ENCODE results near the gene LRP6. TPM values are rescaled to one million over a fixed set of nuclear protein-coding genes. Genes with fewer than 3 reads are reported as not detected.

LRP6 gene
- total and polyA plus RNA-seq, 4 donors = 5.4 to 57.0 (median 25.5) TPM

GRCh38 chr12:12249216-12250050, 17.4 kb downstream of the LRP6 start:
- H3K9me3 ChIP-seq (ENCODE audit: control insufficient read depth, low read length) = no peaks in the 10 kb centered on the region
- no peaks in the 10 kb centered on the region for H3K36me3 ChIP-seq (ENCODE audit: control insufficient read depth in 1 of 2, insufficient read depth in 2 of 2, low read length in 1 of 2)
- H3K4me3 ChIP-seq (ENCODE audit: low read length in 2 of 2) = no peak overlapping the region
- ATAC-seq (ENCODE audit: low FRiP score) (no peak), DNase-seq (no peak)
- 96 to 97% methylated on average over 4 of the region's 4 CpGs for WGBS, 2 donors
- H3K27me3 ChIP-seq (ENCODE audit: control insufficient read depth in 1 of 2, insufficient read depth in 2 of 2, low read length in 1 of 2) = no peaks in the 10 kb centered on the region
- intact Hi-C loops (cut with DNase I) = no loop called here
- peaks cover 0 to 4% of the 10 kb centered on the region in 2 donors for H3K4me1 ChIP-seq (ENCODE audit: control insufficient read depth in 1 of 2, insufficient read depth in 2 of 2, low read length in 2 of 2)
- no peak overlapping the region for H3K27ac ChIP-seq (ENCODE audit: low read depth in 1 of 2, low read length in 2 of 2)

GRCh38 chr12:12247584-12247983, 19.3 kb downstream of the LRP6 start:
- Histone ChIP-seq H3K36me3 (ENCODE audit: control insufficient read depth in 1 of 2, insufficient read depth in 2 of 2, low read length in 1 of 2) (no peaks in the 10 kb centered on the region), H3K4me1 (ENCODE audit: control insufficient read depth in 1 of 2, insufficient read depth in 2 of 2, low read length in 2 of 2) (peaks cover 0 to 4% of the 10 kb centered on the region in 2 donors), H3K4me3 (ENCODE audit: low read length in 2 of 2) (no peak overlapping the region), H3K27ac (ENCODE audit: low read depth in 1 of 2, low read length in 2 of 2) (no peak overlapping the region), H3K27me3 (ENCODE audit: control insufficient read depth in 1 of 2, insufficient read depth in 2 of 2, low read length in 1 of 2) (no peaks in the 10 kb centered on the region), H3K9me3 (ENCODE audit: control insufficient read depth, low read length) (no peaks in the 10 kb centered on the region)
- DNase-seq (no peak), ATAC-seq (ENCODE audit: low FRiP score) (no peak)
- intact Hi-C loops (cut with DNase I) = no loop called here

GRCh38 chr12:12244341-12244740, 22.5 kb downstream of the LRP6 start:
- no peak overlapping the region for H3K4me3 ChIP-seq (ENCODE audit: low read length in 2 of 2)
- WGBS, 2 donors = 91 to 92% methylated on average over 12 of the region's 12 CpGs

GRCh38 chr12:12240662-12241340, 26.0 kb downstream of the LRP6 start:
- no peak overlapping the region for H3K4me3 ChIP-seq (ENCODE audit: low read length in 2 of 2)
- H3K9me3 ChIP-seq (ENCODE audit: control insufficient read depth, low read length) = no peaks in the 10 kb centered on the region
- WGBS, 2 donors = 21 to 27% methylated on average over 5 of the region's 5 CpGs
- H3K27ac ChIP-seq (ENCODE audit: low read depth in 1 of 2, low read length in 2 of 2) = no peak overlapping the region
- no peaks in the 10 kb centered on the region for H3K36me3 ChIP-seq (ENCODE audit: control insufficient read depth in 1 of 2, insufficient read depth in 2 of 2, low read length in 1 of 2)
- no peaks in the 10 kb centered on the region for H3K27me3 ChIP-seq (ENCODE audit: control insufficient read depth in 1 of 2, insufficient read depth in 2 of 2, low read length in 1 of 2)
- H3K4me1 ChIP-seq (ENCODE audit: control insufficient read depth in 1 of 2, insufficient read depth in 2 of 2, low read length in 2 of 2) = peaks cover 0 to 3% of the 10 kb centered on the region in 2 donors
- intact Hi-C loops (cut with DNase I) = no loop called here
- DNase-seq = no peak
- no peak for ATAC-seq (ENCODE audit: low FRiP score)

More at GRCh38 chr12:12244341-12244740, 22.5 kb downstream of the LRP6 start:
- peaks cover 0 to 7% of the 10 kb centered on the region in 2 donors for H3K4me1 ChIP-seq (ENCODE audit: control insufficient read depth in 1 of 2, insufficient read depth in 2 of 2, low read length in 2 of 2)
- H3K36me3 ChIP-seq (ENCODE audit: control insufficient read depth in 1 of 2, insufficient read depth in 2 of 2, low read length in 1 of 2) = no peaks in the 10 kb centered on the region
- DNase-seq = no peak
- no peak for ATAC-seq (ENCODE audit: low FRiP score)
- no peaks in the 10 kb centered on the region for H3K9me3 ChIP-seq (ENCODE audit: control insufficient read depth, low read length)
- no peak overlapping the region for H3K27ac ChIP-seq (ENCODE audit: low read depth in 1 of 2, low read length in 2 of 2)
- intact Hi-C loops (cut with DNase I) = no loop called here
- H3K27me3 ChIP-seq (ENCODE audit: control insufficient read depth in 1 of 2, insufficient read depth in 2 of 2, low read length in 1 of 2) = no peaks in the 10 kb centered on the region

- Histone ChIP-seq H3K36me3 (ENCODE audit: control insufficient read depth in 1 of 2, insufficient read depth in 2 of 2, low read length in 1 of 2) (no peaks in the 10 kb centered on the region), H3K27ac (ENCODE audit: low read depth in 1 of 2, low read length in 2 of 2) (no peak overlapping the region), H3K27me3 (ENCODE audit: control insufficient read depth in 1 of 2, insufficient read depth in 2 of 2, low read length in 1 of 2) (no peaks in the 10 kb centered on the region), H3K9me3 (ENCODE audit: control insufficient read depth, low read length) (no peaks in the 10 kb centered on the region), H3K4me3 (ENCODE audit: low read length in 2 of 2) (no peak overlapping the region), H3K4me1 (ENCODE audit: control insufficient read depth in 1 of 2, insufficient read depth in 2 of 2, low read length in 2 of 2) (peaks cover 2 to 3% of the 10 kb centered on the region in 2 donors)
- intact Hi-C loops (cut with DNase I) = no loop called here
- DNase-seq (no peak), ATAC-seq (ENCODE audit: low FRiP score) (no peak)
- WGBS, 2 donors = 14 to 18% methylated on average over 2 of the region's 2 CpGs
Observed at GRCh38 chr12:12239127-12239526, 27.7 kb downstream of the LRP6 start.

GRCh38 chr12:12238605-12239004, 28.2 kb downstream of the LRP6 start:
- no peak overlapping the region for H3K4me3 ChIP-seq (ENCODE audit: low read length in 2 of 2)
- 91 to 92% methylated on average over 4 of the region's 4 CpGs for WGBS, 2 donors
- no peak for DNase-seq
- no peaks in the 10 kb centered on the region for H3K36me3 ChIP-seq (ENCODE audit: control insufficient read depth in 1 of 2, insufficient read depth in 2 of 2, low read length in 1 of 2)
- H3K27ac ChIP-seq (ENCODE audit: low read depth in 1 of 2, low read length in 2 of 2) = no peak overlapping the region
- intact Hi-C loops (cut with DNase I) = no loop called here
- H3K4me1 ChIP-seq (ENCODE audit: control insufficient read depth in 1 of 2, insufficient read depth in 2 of 2, low read length in 2 of 2) = peaks cover 2 to 3% of the 10 kb centered on the region in 2 donors
- H3K27me3 ChIP-seq (ENCODE audit: control insufficient read depth in 1 of 2, insufficient read depth in 2 of 2, low read length in 1 of 2) = no peaks in the 10 kb centered on the region
- no peak for ATAC-seq (ENCODE audit: low FRiP score)
- no peaks in the 10 kb centered on the region for H3K9me3 ChIP-seq (ENCODE audit: control insufficient read depth, low read length)

GRCh38 chr12:12236896-12237295, 29.9 kb downstream of the LRP6 start:
- Histone ChIP-seq H3K4me3 (ENCODE audit: low read length in 2 of 2) (no peak overlapping the region), H3K4me1 (ENCODE audit: control insufficient read depth in 1 of 2, insufficient read depth in 2 of 2, low read length in 2 of 2) (peaks cover 2 to 3% of the 10 kb centered on the region in 2 donors), H3K9me3 (ENCODE audit: control insufficient read depth, low read length) (no peaks in the 10 kb centered on the region), H3K27me3 (ENCODE audit: control insufficient read depth in 1 of 2, insufficient read depth in 2 of 2, low read length in 1 of 2) (no peaks in the 10 kb centered on the region), H3K27ac (ENCODE audit: low read depth in 1 of 2, low read length in 2 of 2) (no peak overlapping the region), H3K36me3 (ENCODE audit: control insufficient read depth in 1 of 2, insufficient read depth in 2 of 2, low read length in 1 of 2) (no peaks in the 10 kb centered on the region)
- ATAC-seq (ENCODE audit: low FRiP score) (no peak), DNase-seq (no peak)
- intact Hi-C loops (cut with DNase I) = no loop called here

- H3K36me3 ChIP-seq (ENCODE audit: control insufficient read depth in 1 of 2, insufficient read depth in 2 of 2, low read length in 1 of 2) = no peaks in the 10 kb centered on the region
- no peaks in the 10 kb centered on the region for H3K27me3 ChIP-seq (ENCODE audit: control insufficient read depth in 1 of 2, insufficient read depth in 2 of 2, low read length in 1 of 2)
- H3K9me3 ChIP-seq (ENCODE audit: control insufficient read depth, low read length) = peaks cover 1% of the 10 kb centered on the region
- intact Hi-C loops (cut with DNase I) = no loop called here
- no peak overlapping the region for H3K27ac ChIP-seq (ENCODE audit: low read depth in 1 of 2, low read length in 2 of 2)
- 65 to 71% methylated on average over 1 of the region's 1 CpG for WGBS, 2 donors
- ATAC-seq (ENCODE audit: low FRiP score) (no peak), DNase-seq (no peak)
- peaks cover 0 to 8% of the 10 kb centered on the region in 2 donors for H3K4me1 ChIP-seq (ENCODE audit: control insufficient read depth in 1 of 2, insufficient read depth in 2 of 2, low read length in 2 of 2)
- no peak overlapping the region for H3K4me3 ChIP-seq (ENCODE audit: low read length in 2 of 2)
Observed at GRCh38 chr12:12230275-12230674, 36.6 kb downstream of the LRP6 start.
